Glomerular visceral epithelial cell (primary cell): ENCODE data around the gene ROCK2.
"Not testable (repeated sequence)": the region's sequence is repeated elsewhere in the genome, so short reads cannot be mapped to it uniquely, and the experiment has no call there.

Experiments used
- DNase-seq: peaks from one replicate; pipeline ENCODE4 v3.0.0-alpha.2; 2016; ENCODE audit errors: extremely low spot score

The ROCK2 gene

GRCh38 chr2:11340717-11341116, 3.7 kb downstream of the ROCK2 start:
- no peak for DNase-seq

DNA sequence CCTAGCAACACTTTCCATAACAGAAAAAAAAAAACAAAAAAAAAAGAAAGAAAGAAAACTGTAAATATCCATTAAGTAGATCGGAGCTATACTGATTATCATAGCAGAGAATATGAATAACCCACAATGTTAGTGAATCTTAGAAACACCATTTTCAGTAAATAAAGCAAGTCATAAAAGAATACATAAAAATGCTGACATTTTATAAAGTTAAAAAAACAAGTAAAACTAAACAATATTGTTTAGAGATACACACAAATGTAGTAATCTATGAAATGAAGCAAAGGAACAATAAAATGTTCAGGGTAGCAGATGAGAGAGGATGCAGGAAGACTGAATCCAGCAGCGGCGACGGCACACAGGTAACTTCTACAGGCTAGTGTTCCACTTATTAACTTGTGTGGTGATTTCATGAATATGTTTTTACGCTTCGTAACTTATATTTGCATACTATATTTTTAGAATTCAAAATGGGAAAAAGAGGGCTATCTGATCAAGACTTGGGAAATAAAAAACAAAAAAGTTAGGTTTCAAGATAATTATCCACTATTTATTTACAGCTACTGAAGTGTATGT, 4.8 kb downstream of the ROCK2 start:
- DNase-seq, result no peak

DNA sequence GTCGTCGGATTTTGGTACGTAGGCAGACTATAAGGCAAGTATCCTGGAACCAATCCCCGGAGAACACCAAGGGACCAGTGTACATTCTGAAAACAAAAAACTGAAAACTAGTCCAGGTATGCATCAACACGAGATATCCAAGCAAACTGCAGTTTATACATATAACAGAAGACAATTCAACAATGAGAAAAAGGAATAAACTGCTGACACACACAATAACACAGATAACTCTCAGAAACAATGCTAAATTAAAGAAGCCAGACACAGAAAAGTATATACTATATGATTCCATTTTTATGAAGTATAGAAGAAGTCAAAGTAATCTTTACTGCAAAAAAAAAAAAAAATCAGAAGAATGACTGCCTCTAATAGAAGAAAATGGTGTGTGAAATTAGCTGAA, 5.9 kb downstream of the ROCK2 start:
- DNase-seq, result no peak

DNA sequence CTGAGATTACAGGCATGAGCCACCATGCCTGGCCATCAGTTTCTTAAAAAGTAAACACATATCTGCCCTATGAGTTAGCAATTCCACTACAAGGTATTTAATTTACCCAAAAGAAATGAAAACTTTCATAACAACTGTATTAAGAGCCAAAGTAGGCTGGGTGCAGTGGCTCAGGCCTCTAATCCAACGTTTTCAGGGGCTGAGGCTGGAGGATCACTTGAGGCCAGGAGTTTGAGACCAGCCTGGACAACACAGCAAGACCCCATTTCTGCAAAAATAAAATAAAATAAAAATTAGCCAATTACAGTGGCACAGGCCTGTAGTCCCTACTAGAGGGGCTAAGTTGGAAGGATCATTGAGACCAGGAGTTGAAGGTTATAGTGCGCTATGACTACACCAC, 6.5 kb downstream of the ROCK2 start:
- no peak for DNase-seq

- no peak for DNase-seq
Measured at GRCh38 chr2:11336189-11336588, 8.2 kb downstream of the ROCK2 start.

GRCh38 chr2:11333427-11334183, 10.8 kb downstream of the ROCK2 start:
- no peak for DNase-seq

DNA sequence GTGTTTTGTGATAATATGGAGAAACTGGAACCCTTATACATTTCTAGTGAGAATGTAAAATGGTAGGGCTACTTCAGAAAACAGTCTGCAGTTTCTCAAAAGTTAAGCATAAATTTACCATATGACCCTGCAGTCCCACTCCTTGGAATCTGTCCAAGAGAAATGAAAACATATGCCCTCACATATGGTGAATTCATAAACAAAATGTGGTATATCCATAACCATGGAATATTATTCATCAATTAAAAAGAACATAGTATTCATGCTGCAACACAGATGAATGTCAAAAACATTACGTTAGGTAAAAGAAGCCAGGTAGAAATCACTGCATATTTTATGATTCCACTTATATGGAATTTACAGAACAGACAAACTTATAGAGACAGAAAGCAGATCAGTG, 11.8 kb downstream of the ROCK2 start:
- DNase-seq, result no peak

- DNase-seq, result no peak
Measured at GRCh38 chr2:11330457-11331142, 13.8 kb downstream of the ROCK2 start.

DNA sequence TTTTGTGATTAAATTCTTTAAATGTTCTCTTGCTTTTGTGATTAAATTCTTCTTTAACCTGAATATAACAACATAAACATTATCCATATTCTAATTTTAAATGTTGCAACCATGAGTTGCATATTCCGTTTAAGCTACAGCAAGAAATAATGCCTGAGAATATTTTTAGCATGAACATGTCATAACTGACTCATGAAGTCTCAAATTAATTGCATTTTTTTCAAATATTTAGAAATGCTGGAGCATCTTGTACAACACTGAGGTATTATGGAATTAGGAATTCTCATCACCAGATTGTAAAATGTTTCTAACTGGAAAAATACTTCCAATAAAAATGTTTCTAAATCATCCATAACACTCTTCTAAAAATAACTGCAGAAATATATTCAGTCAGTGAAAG, 14.7 kb downstream of the ROCK2 start:
- DNase-seq, result no peak

DNA sequence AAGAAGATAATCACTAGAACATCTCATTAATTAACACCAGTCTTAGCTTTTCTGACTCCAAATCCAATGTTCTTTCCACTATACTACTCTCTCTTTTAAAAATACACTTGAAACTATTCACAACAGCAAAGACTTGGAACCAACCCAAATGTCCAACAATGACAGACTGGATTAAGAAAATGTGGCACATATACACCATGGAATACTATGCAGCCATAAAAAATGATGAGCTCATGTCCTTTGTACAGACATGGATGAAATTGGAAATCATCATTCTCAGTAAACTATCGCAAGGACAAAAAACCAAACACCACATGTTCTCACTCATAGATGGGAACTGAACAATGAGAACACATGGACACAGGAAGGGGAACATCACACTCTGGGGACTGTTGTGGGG, 15.9 kb downstream of the ROCK2 start:
- not testable (repeated sequence) for DNase-seq

- no peak for DNase-seq
Measured at GRCh38 chr2:11327871-11328270, 16.6 kb downstream of the ROCK2 start.

DNA sequence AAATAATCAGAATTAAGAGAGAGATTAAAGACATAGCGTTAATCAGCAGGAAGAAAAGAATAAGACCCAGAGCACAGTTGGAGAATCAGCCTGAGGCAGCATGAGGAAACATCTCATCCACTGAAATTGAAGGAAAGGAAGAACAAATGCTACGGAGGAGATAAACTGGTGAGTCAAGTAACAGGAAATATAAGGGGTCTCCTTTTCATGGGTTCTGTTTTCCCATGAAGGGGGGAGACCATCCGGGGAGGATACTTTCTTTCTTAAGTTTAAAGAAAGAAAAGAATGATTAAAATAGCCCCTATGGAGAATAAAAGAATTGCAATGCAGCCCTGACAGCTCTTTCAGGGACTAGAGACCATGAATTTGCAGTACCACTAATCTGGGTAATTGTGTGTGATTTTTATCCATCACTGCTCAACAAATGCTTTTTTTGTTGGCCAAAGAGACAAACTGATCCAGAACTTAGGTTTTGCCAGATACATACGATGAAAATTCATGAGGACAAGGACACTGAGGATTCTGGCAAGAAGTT, 17.7 kb downstream of the ROCK2 start:
- no peak for DNase-seq

GRCh38 chr2:11325961-11326676, 18.3 kb downstream of the ROCK2 start:
- no peak for DNase-seq

- no peak for DNase-seq
Measured at GRCh38 chr2:11321847-11322246, 22.6 kb downstream of the ROCK2 start.

DNA sequence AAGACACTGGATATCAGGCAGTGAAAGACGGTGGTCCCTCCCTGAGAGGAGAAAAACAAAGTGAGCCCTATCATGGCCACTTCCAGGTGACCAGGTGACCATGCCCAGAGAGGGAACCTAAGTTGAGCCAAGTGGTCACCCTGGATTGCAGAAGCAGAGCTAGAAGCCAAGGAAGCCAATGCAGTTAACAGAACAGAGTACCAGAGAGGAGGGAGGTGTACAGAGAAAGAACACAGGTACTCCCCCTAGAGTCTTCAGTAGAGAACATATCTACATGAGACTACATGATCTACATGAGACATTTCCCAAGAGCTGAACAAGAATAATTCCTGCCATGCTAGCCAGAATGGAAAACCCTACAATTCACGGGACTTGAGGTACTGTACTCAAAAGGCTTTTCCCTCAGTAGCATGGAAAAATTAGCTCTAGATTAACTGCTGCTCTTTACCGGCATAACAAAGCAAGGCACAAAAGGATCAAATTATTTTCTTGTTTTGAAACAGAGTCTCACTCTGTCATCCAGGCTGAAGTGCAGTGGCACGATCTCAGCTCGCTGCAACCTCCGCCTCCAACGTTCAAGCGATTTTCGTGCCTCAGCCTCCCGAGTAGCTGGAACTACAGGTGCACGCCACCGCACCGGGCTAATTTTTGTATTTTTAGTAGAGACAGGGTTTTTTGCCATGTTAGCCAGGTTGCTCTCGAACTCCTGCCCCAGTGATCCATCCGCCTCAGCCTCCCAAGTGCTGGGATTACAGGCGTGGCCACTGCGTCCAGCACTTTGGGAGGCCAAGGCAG, 23.5 kb downstream of the ROCK2 start:
- no peak for DNase-seq

DNA sequence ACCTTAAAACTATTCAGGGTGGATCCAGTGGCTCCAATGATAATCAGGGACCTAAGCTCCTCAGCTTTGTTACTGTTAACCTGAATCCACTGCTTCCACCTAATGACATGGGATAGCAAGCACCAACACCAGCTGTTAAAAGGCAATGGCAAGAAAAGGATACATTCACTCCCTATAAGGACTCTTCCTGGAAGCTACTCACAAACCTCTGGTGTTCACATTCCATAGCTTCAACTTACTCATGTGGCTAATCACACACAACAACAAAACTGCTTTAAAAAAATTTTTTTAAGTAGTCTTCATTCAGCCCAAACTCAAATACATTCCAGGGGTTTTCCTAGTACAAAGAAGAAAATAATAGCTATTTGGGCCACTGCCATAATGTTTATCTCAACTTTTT, 24.5 kb downstream of the ROCK2 start:
- DNase-seq, result peak; percentile 14

GRCh38 chr2:11315074-11315705, 29.2 kb downstream of the ROCK2 start:
- DNase-seq, result no peak

- no peak for DNase-seq
Measured at GRCh38 chr2:11314487-11314886, 29.9 kb downstream of the ROCK2 start.

- no peak for DNase-seq
Measured at GRCh38 chr2:11312770-11313471, 31.5 kb downstream of the ROCK2 start.

DNA sequence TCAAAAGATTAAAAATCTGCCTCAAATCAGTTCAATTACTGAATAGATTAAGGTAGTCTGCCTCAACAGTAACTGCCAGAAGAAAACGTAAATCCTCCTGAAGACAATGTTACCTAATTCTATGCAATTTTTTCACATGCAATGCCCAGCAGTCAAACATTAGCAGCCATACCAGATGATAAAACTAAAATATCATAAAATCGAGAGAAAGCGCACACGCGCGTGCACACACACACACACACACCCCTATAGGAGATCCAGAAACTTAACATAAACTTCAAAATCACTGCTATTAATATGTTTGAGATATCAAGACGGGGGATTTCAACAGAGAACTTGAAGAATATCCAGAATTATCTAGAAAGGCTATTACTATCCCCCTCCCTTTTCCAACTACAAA, 32.9 kb downstream of the ROCK2 start:
- no peak for DNase-seq
